K562 (cell line): ENCODE data around the gene TMEM161B. TPM values are rescaled to one million over a fixed set of nuclear protein-coding genes. Genes with fewer than 3 reads are reported as not detected.

Source experiments
- ARID3B ChIP-seq: fragments of 250-450 bp; sonication (Bioruptor Pico); IDR thresholded peaks from 2 replicates; pipeline ENCODE4 v1.4.0; 2020; ENCODE audit warnings: borderline replicate concordance
- BHLHE40 ChIP-seq: IDR thresholded peaks from 2 replicates; pipeline ENCODE4 v1.6.1; 2011; ENCODE audit warnings: low read length, improper control_type of control experiment
- ELF4 ChIP-seq: fragments of 450-650 bp; formaldehyde crosslinking; IDR thresholded peaks from 2 replicates; pipeline ENCODE4 v1.4.0; 2022; ENCODE audit warnings: missing genetic modification characterization
- ESRRA ChIP-seq: fragments of 450-650 bp; IDR thresholded peaks from 2 replicates; pipeline ENCODE4 v1.6.1; 2014; ENCODE audit warnings: low read depth, mild to moderate bottlenecking, moderate library complexity, borderline replicate concordance
- ETV6 ChIP-seq, 3 experiments: fragments of 150-350 bp in 1 of 3; sonication (generic) in 1 of 3; formaldehyde crosslinking in 1 of 3; IDR thresholded peaks; 2 replicates each; pipeline versions ENCODE4 v1.6.1 to v1.8.0; 2014 to 2022; ENCODE audit warnings: borderline replicate concordance in 2 of 3, low read depth in 2 of 3, antibody characterized with exemption in 1 of 3, low read length in 1 of 3, mild to moderate bottlenecking in 1 of 3, missing genetic modification reagents in 1 of 3
- KAT7 ChIP-seq: sonication (generic); formaldehyde crosslinking; IDR thresholded peaks from 2 replicates; pipeline ENCODE4 v1.8.0; 2022; ENCODE audit warnings: missing genetic modification reagents, mild to moderate bottlenecking, borderline replicate concordance
- KDM5B ChIP-seq: fragments of 200-600 bp; sonication (generic); IDR thresholded peaks from 2 replicates; pipeline ENCODE4 v1.6.1; 2012; ENCODE audit warnings: low read depth, mild to moderate bottlenecking, moderate library complexity, low read length, control low read depth, inconsistent platforms; ENCODE audit not compliant: insufficient replicate concordance
- MAX ChIP-seq: sonication (generic); formaldehyde crosslinking; IDR thresholded peaks from 2 replicates; pipeline ENCODE4 v1.9.0; 2022; ENCODE audit warnings: mild to moderate bottlenecking, missing genetic modification reagents
- MNT ChIP-seq, 2 experiments: fragments of 450-650 bp; conservative IDR thresholded peaks; 2 replicates each; pipeline ENCODE4 v1.6.1; 2017; ENCODE audit warnings: mild to moderate bottlenecking in 2 of 2, moderate library complexity in 2 of 2
- PHF20 ChIP-seq: fragments of 450-650 bp; IDR thresholded peaks from 2 replicates; pipeline ENCODE4 v1.6.1; 2018; ENCODE audit not compliant: partially characterized antibody
- POLR2G ChIP-seq: fragments of 200-400 bp; formaldehyde crosslinking; IDR thresholded peaks from 2 replicates; pipeline ENCODE4 v1.6.1; 2017; ENCODE audit warnings: low read depth, mild to moderate bottlenecking, antibody characterized with exemption, low read length, moderate library complexity
- RCOR1 ChIP-seq, 2 experiments: IDR thresholded peaks; 2 replicates each; pipeline ENCODE4 v1.6.1; 2012; ENCODE audit warnings: low read depth in 2 of 2, low read length in 2 of 2, borderline replicate concordance in 1 of 2, improper control_type of control experiment in 1 of 2
- SIRT6 ChIP-seq: IDR thresholded peaks from one replicate; pipeline ENCODE4 v1.6.1; 2012; ENCODE audit warnings: low read depth, mild to moderate bottlenecking, control low read depth, inconsistent platforms, low read length, moderate library complexity
- TCF7 ChIP-seq: sonication (generic); IDR thresholded peaks from 2 replicates; pipeline ENCODE4 v1.6.1; 2016; ENCODE audit warnings: antibody characterized with exemption, borderline replicate concordance
- TFAM ChIP-seq: fragments of 250-450 bp; sonication (Bioruptor Pico); conservative IDR thresholded peaks from 2 replicates; pipeline ENCODE4 v1.5.0; 2021; ENCODE audit warnings: mild to moderate bottlenecking, moderate library complexity
- USF1 ChIP-seq: sonication (generic); formaldehyde crosslinking; IDR thresholded peaks from 2 replicates; pipeline ENCODE4 v1.9.0; 2022; ENCODE audit warnings: mild to moderate bottlenecking, missing genetic modification reagents
- ZBTB7A ChIP-seq: IDR thresholded peaks from 2 replicates; pipeline ENCODE4 v1.6.1; 2011; ENCODE audit warnings: low read depth, mild to moderate bottlenecking, low read length, moderate library complexity, borderline replicate concordance; ENCODE audit not compliant: control insufficient read depth
- ZC3H8 ChIP-seq: fragments of 450-650 bp; IDR thresholded peaks from 2 replicates; pipeline ENCODE4 v1.6.1; 2017
- ZNF175 ChIP-seq: fragments of 200-800 bp; sonication (Bioruptor generic); IDR thresholded peaks from 2 replicates; pipeline ENCODE4 v1.6.1; 2016; ENCODE audit warnings: low read depth, mild to moderate bottlenecking, missing genetic modification characterization, missing compliant biosample characterization
- ZNF583 ChIP-seq: fragments of 250-450 bp; sonication (Bioruptor Pico); IDR thresholded peaks from 2 replicates; pipeline ENCODE4 v1.4.0; 2020
- ZNF780A ChIP-seq: fragments of 250-450 bp; sonication (Bioruptor Pico); IDR thresholded peaks from 2 replicates; pipeline ENCODE4 v1.5.0; 2021; ENCODE audit warnings: mild to moderate bottlenecking
- polyA plus RNA-seq, 8 experiments: library from polyadenylated mRNA; depleted of rRNA in 4 of 8; stranded (reverse) in 5 of 8; unstranded in 3 of 8; fragments of >200 nt; fragmentation: Nextera tagmentation in 2 of 8; fragmentation: Illumina TruSeq in 1 of 8; extraction: Ambion mirVana in 2 of 8; extraction: Trizol in 1 of 8; gene quantifications; 2 replicates each; pipeline versions ENCODE4 v1.2.1 to v1.2.3, GENCODE V29; 2011 to 2014; ENCODE audit warnings: inconsistent platforms in 1 of 8, missing spikeins in 1 of 8
- total RNA-seq, 7 experiments: library from RNA; depleted of rRNA in 6 of 7; stranded (reverse); fragments of >200 nt in 6 of 7; fragmentation: Illumina TruSeq in 2 of 7; extraction: Trizol in 2 of 7; gene quantifications; 2 replicates each; pipeline versions ENCODE4 v1.2.1 to v1.2.3, GENCODE V29; 2011 to 2021; ENCODE audit warnings: low replicate concordance in 1 of 7

Gene TMEM161B
- total and polyA plus RNA-seq, 9 of the 15 experiments (the other 6 are each of a cell fraction or from before 2014, with no cell fraction given), result 18.9 to 57.1 (median 40.6) TPM

- TF ChIP-seq ZNF780A (no peak), MAX (CRISPR knock-in tag) (peak; percentile 39; the same call in 1 of the 2 replicates), ESRRA (peak; percentile 100), PHF20 (peak; percentile 80), TFAM (CRISPR knock-in tag) (no peak), USF1 (CRISPR knock-in tag) (no peak), ELF4 (CRISPR knock-in tag) (peak; percentile 36; the same call in 1 of the 2 replicates), ZNF583 (no peak), ZC3H8 (no peak), KAT7 (peak; percentile 60; the same call in 1 of the 2 replicates), KDM5B (peak; percentile 73), POLR2G (peak; percentile 88), BHLHE40 (no peak), ZNF175 (no peak), ETV6 (IDR thresholded peaks at IDR 0.05; ENCODE audit: borderline replicate concordance in 1 of 2, low read depth in 2 of 2, low read length in 1 of 2) (0 out of 4 replicates have a peak, but pooled peaks of 1 of the 2 experiments have one; percentile 24), ETV6 (CRISPR knock-in tag; IDR thresholded peaks at IDR 0.05; ENCODE audit: borderline replicate concordance) (no peak), SIRT6 (no peak), TCF7 (no peak), ZBTB7A (peak; percentile 53; the same call in 1 of the 2 replicates), RCOR1 (IDR thresholded peaks at IDR 0.05; ENCODE audit: borderline replicate concordance in 1 of 2, low read depth in 2 of 2, low read length in 2 of 2) (0 out of 4 replicates have a peak, but pooled peaks of 1 of the 2 experiments have one; percentile 9), ARID3B (CRISPR knock-in tag) (no peak), MNT (conservative IDR thresholded peaks at IDR 0.05) (peak; percentile 73 to 85; a peak in 3 of 4 replicates)
These were observed at the start of gene TMEM161B (continued) for GRCh38 chr5:88268385-88269184.
